Activated CD4-positive, alpha-beta memory T cell treated with anti-CD3 and anti-CD28 coated beads for 36 hours (primary cell): ENCODE measurements around the gene ZRANB1. TPM values are rescaled to one million over a fixed set of nuclear protein-coding genes. Genes with fewer than 3 reads are reported as not detected.
"Not testable (repeated sequence)": the region's sequence is repeated elsewhere in the genome, so short reads cannot be mapped to it uniquely, and the experiment has no call there.

Source experiments
- CTCF ChIA-PET: fragments of 350-600 bp; sonication (Branson Sonifier 250); formaldehyde crosslinking; loops from one replicate; lab custom pipeline; 2021; ENCODE audit warnings: antibody characterized with exemption, inconsistent platforms; lab: Charles Lee
- POLR2A ChIA-PET: fragments of 350-600 bp; sonication (Branson Sonifier 250); formaldehyde crosslinking; loops from one replicate; lab custom pipeline; 2021; ENCODE audit warnings: antibody characterized with exemption; lab: Charles Lee
- DNase-seq: peaks from one replicate; pipeline ENCODE4 v3.0.0-alpha.2; 2020
- H3K27ac Mint-ChIP-seq: one replicate; pipeline ENCODE4 v1.8.0; 2021; ENCODE audit warnings: mixed read lengths
- H3K27me3 Mint-ChIP-seq: one replicate; pipeline ENCODE4 v1.8.0; 2021; ENCODE audit warnings: mixed read lengths
- H3K36me3 Mint-ChIP-seq: one replicate; pipeline ENCODE4 v1.8.0; 2021; ENCODE audit warnings: mixed read lengths
- H3K4me1 Mint-ChIP-seq: one replicate; pipeline ENCODE4 v1.8.0; 2021; ENCODE audit warnings: low read depth, mixed read lengths
- H3K4me3 Mint-ChIP-seq: one replicate; pipeline ENCODE4 v1.8.0; 2021; ENCODE audit warnings: mild to moderate bottlenecking, mixed read lengths
- H3K9me3 Mint-ChIP-seq: one replicate; pipeline ENCODE4 v1.8.0; 2021; ENCODE audit warnings: mixed read lengths
- intact Hi-C: fragments of 100-400 bp; cut with micrococcal nuclease; formaldehyde crosslinking; loops from one replicate; pipeline ENCODE4 v1.15.1; 2023
- total RNA-seq, 2 experiments: library from RNA; stranded (reverse); gene quantifications; one replicate each; pipeline ENCODE4 v1.2.3, GENCODE V29; 2021

Gene ZRANB1
- total RNA-seq, 2 experiments from 2014 or later = 10.5 to 10.8 TPM

DNA sequence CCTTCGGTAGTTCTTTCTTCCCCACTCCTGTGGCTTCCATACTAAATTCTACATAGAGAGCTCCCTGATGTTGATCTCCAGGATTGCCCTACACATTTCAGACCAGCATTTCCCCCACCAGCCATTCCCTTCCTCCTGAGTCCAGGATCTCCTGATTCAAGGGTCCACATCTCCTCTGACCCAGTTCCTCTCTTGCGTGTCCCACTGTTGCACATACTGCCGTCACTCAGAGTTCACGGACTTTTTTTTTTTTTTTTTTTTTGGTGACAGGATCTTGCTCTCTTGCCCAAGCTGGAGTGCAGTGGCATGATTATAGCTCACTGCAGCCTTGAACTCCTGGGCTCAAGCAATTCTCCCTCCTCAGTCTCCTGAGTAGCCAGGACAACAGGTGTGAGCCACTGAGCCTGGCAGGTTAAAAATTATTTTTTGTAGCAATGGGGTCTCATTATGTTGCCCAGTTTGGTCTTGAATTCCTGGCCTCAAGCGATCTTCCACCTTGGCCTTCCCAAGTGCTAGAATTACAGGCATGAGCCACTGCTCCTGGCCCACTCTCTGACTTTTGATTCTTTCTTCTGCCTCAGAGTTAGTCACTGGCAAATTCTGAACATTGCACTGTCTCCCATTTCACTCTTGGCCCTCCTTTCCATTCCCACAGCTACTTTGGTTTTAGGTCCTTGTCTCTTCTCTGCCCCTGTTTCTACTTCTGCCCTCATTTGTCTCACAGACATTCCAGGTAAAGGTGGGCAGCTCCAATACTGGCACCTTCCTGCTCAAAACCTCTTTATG, 29.6 kb upstream of the ZRANB1 start:
- Mint-ChIP-seq H3K27me3 (peaks cover 1% of the 10 kb centered on the region), H3K9me3 (no peaks in the 10 kb centered on the region), H3K36me3 (no peaks in the 10 kb centered on the region), H3K27ac (no peak overlapping the region), H3K4me3 (no peak overlapping the region), H3K4me1 (peaks cover 5% of the 10 kb centered on the region)
- CTCF ChIA-PET = no interaction called here
- intact Hi-C loops = no loop called here
- DNase-seq = no peak
- POLR2A ChIA-PET = no interaction called here

- H3K4me3 Mint-ChIP-seq = no peak overlapping the region
- CTCF ChIA-PET = no interaction called here
Observed at GRCh38 chr10:124913167-124913566, 28.8 kb upstream of the ZRANB1 start.

GRCh38 chr10:124914398-124914797, 27.5 kb upstream of the ZRANB1 start:
- H3K9me3 Mint-ChIP-seq, POLR2A ChIA-PET, DNase-seq, H3K36me3 Mint-ChIP-seq, CTCF ChIA-PET, H3K27ac Mint-ChIP-seq, H3K27me3 Mint-ChIP-seq, H3K4me3 Mint-ChIP-seq, intact Hi-C loops: not testable (repeated sequence)
- peaks cover 16% of the 10 kb centered on the region for H3K4me1 Mint-ChIP-seq

More at GRCh38 chr10:124913167-124913566, 28.8 kb upstream of the ZRANB1 start:
- no peak for DNase-seq
- Mint-ChIP-seq H3K27me3 (peaks cover 1% of the 10 kb centered on the region), H3K9me3 (no peaks in the 10 kb centered on the region), H3K36me3 (no peaks in the 10 kb centered on the region), H3K4me1 (peaks cover 8% of the 10 kb centered on the region), H3K27ac (no peak overlapping the region)
- intact Hi-C loops = no loop called here
- POLR2A ChIA-PET = no interaction called here

GRCh38 chr10:124916098-124916584, 25.8 kb upstream of the ZRANB1 start:
- Mint-ChIP-seq H3K27ac (peak overlapping the region; percentile 81), H3K9me3 (no peaks in the 10 kb centered on the region), H3K4me3 (peak overlapping the region; percentile 87), H3K36me3 (no peaks in the 10 kb centered on the region), H3K4me1 (peaks cover 28% of the 10 kb centered on the region), H3K27me3 (no peaks in the 10 kb centered on the region)
- POLR2A ChIA-PET = interaction anchor here (0.9 to 2.6 kb wide), 5 partner anchors 46 to 454 kb away, joined by 3 to 8 read pairs (median 3); partner anchors contain the start of gene LHPP
- no peak for DNase-seq
- intact Hi-C loops = loop anchor here (2.0 to 5.0 kb wide), 4 partner anchors 61 to 455 kb away; partner anchors contain the start of gene LHPP
- CTCF ChIA-PET = interaction anchor here (0.7 to 1.7 kb wide), 9 partner anchors 77 to 493 kb away, joined by 3 to 6 read pairs (median 3); partner anchors contain the start of genes ABRAXAS2 and LHPP

DNA sequence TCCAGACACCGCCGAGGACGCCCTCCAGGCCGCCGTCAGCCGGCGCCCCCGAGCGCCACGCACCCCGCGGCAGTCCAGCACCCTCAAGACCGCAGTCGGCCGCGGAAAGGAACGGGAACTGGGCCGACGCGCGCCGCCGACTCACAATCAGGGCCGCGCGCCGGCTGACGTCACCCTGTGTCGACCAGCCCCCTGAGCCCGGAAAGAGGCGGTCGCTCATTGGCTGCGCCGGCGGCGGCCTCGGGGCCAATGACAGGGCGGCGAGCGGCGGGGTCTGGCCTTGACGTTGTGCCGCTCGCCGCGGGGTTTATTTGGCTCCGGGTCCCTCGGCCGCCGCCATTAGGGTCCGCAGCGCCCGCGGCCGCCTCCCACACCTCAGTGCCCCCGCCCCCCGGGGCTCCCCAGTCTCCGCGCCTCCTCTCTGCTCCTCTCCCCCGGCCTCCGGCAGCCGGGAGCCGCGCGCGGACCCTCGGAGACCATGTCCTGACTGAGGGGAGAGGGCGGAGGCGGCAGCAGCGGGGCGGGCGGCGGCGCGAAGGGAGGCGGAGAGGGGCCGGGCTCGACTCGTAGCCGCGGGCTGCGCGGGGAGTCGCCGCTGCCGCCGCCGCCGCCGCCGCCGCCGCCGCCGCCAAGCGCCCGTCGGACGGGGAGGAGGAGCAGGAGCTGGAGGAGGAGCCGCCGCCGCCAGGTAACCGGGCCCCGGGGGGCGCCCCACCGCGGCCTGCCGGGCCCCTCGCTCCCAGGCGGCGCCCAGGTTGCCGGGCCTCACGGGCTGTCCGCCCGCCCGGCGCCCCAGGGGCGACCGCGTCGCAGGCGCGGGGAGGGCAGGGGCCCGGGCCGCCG, 25.1 kb upstream of the ZRANB1 start:
- H3K36me3 Mint-ChIP-seq = no peaks in the 10 kb centered on the region
- ChIA-PET POLR2A (interaction anchor here (0.9 to 2.6 kb wide), 5 partner anchors 46 to 455 kb away, joined by 3 to 8 read pairs (median 3); partner anchors contain the start of gene LHPP), CTCF (interaction anchor here (0.7 to 1.7 kb wide), 7 partner anchors 76 to 492 kb away, joined by 3 to 6 read pairs (median 3); partner anchors contain the start of gene LHPP)
- intact Hi-C loops = loop anchor here (1.0 to 5.0 kb wide), 5 partner anchors 60 to 456 kb away; partner anchors contain the start of genes ABRAXAS2 and LHPP
- H3K27ac Mint-ChIP-seq = peak overlapping the region; percentile 81
- H3K4me3 Mint-ChIP-seq = peak overlapping the region; percentile 87
- peaks cover 30% of the 10 kb centered on the region for H3K4me1 Mint-ChIP-seq
- H3K27me3 Mint-ChIP-seq = no peaks in the 10 kb centered on the region
- H3K9me3 Mint-ChIP-seq = no peaks in the 10 kb centered on the region
- peak; percentile 97 for DNase-seq

DNA sequence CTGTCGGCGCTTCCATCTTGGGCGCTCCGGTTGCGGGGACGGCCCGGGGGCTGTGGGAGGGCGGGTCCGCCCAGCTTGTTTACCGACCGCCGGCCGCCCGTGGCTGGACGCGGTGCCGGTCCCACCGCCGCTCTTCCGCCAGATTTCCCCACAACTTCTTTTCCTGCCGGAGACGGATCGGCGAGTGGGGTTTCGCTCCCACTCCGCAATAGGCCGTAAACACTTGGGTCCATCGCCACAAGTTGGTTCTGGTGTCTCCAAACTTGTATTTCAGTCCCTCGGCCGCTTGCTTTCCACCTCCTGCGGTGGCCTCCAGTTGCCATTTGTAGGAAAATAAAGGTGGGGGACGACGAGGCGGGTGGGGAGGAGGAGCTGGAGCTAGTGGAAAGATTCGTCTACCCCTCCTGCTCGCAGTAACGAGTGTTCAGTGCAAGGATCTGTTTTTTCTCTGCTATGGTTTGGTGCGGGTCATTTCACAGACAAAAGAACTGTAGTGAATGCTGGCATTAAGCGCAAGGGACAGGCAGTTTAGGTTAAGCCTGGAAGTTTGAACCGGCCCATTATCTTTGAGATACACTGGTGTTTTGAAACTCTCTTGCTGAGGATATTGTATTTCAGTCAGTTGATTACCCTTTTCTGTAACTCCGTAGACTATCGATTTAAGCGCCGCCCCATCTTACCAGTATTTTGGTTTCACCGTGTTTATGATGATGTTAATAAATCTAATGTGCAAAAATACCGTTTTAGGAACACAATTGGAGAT, 24.3 kb upstream of the ZRANB1 start:
- DNase-seq = peak; percentile 56
- H3K4me1 Mint-ChIP-seq = peaks cover 30% of the 10 kb centered on the region
- POLR2A ChIA-PET = interaction anchor here (1.2 to 2.6 kb wide), 2 partner anchors 199 to 456 kb away, joined by 3 to 8 read pairs; partner anchors contain the start of gene LHPP
- intact Hi-C loops = loop anchor here (1.0 to 5.0 kb wide), 5 partner anchors 60 to 457 kb away; partner anchors contain the start of genes ABRAXAS2 and LHPP
- peak overlapping the region; percentile 92 for H3K4me3 Mint-ChIP-seq
- H3K27me3 Mint-ChIP-seq = no peaks in the 10 kb centered on the region
- CTCF ChIA-PET = no interaction called here
- no peaks in the 10 kb centered on the region for H3K9me3 Mint-ChIP-seq
- peak overlapping the region; percentile 94 for H3K27ac Mint-ChIP-seq
- H3K36me3 Mint-ChIP-seq = no peaks in the 10 kb centered on the region

GRCh38 chr10:124918191-124918830, 23.6 kb upstream of the ZRANB1 start:
- peak; percentile 18 for DNase-seq
- ChIA-PET POLR2A (no interaction called here), CTCF (no interaction called here)
- Mint-ChIP-seq H3K27me3 (no peaks in the 10 kb centered on the region), H3K36me3 (no peaks in the 10 kb centered on the region), H3K9me3 (no peaks in the 10 kb centered on the region), H3K4me1 (peaks cover 30% of the 10 kb centered on the region), H3K4me3 (peak overlapping the region; percentile 92), H3K27ac (peak overlapping the region; percentile 94)
- intact Hi-C loops = loop anchor here (5.0 kb wide), 2 partner anchors 59 to 271 kb away; no protein-coding TSS in a partner anchor

- Mint-ChIP-seq H3K36me3 (no peaks in the 10 kb centered on the region), H3K27ac (no peak overlapping the region), H3K9me3 (no peaks in the 10 kb centered on the region), H3K4me1 (peaks cover 30% of the 10 kb centered on the region), H3K27me3 (no peaks in the 10 kb centered on the region), H3K4me3 (peak overlapping the region; percentile 92)
- ChIA-PET POLR2A (no interaction called here), CTCF (no interaction called here)
- intact Hi-C loops = loop anchor here (5.0 kb wide), 2 partner anchors 58 to 272 kb away; no protein-coding TSS in a partner anchor
- DNase-seq = no peak
Observed at GRCh38 chr10:124918906-124919305, 23.0 kb upstream of the ZRANB1 start.

DNA sequence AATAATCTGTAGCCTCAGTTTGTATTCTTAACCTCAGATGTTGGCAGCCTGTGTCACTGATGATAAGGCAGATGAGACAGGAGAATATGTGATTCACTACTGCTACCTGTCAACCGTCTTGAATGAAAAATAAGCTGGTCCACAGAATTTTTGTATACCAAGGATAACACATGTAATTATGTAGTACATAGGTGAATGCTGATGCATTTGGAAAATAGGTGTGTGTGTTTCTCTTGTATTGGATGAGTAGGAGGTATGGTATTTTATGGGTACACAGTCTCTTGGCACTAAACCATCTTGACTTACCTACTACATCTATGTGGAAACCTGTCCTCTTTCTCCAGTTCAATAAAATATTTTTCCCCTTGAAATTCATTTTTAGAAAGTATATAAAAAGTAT, 20.7 kb upstream of the ZRANB1 start:
- ChIA-PET POLR2A (no interaction called here), CTCF (no interaction called here)
- Mint-ChIP-seq H3K4me3 (no peak overlapping the region), H3K9me3 (no peaks in the 10 kb centered on the region), H3K27me3 (no peaks in the 10 kb centered on the region), H3K27ac (no peak overlapping the region), H3K36me3 (no peaks in the 10 kb centered on the region), H3K4me1 (peaks cover 37% of the 10 kb centered on the region)
- no peak for DNase-seq
- intact Hi-C loops = no loop called here

DNA sequence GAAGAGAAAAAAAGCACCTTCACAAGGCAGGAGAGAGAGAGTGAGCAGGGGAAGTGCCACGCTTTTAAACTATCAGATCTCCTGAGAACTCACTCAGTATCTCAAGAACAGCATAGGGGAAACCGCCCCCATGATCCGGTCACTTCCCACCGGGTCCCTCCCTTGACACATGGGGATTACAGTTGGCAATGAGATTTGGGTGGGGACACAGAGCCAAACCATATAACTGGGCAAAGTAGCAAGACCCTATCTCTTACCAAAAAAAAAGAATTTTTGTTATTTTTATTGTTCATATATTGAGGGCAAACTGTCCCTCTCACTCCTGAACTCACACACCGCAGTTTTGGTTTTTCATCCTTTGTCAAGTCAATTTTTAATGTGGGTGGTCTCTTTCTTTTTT, 18.2 kb upstream of the ZRANB1 start:
- DNase-seq = no peak
- ChIA-PET CTCF (no interaction called here), POLR2A (no interaction called here)
- peaks cover 31% of the 10 kb centered on the region for H3K4me1 Mint-ChIP-seq
- H3K36me3 Mint-ChIP-seq = peaks cover 3% of the 10 kb centered on the region
- H3K27me3 Mint-ChIP-seq = no peaks in the 10 kb centered on the region
- no peaks in the 10 kb centered on the region for H3K9me3 Mint-ChIP-seq
- H3K4me3 Mint-ChIP-seq = no peak overlapping the region
- intact Hi-C loops = no loop called here
- H3K27ac Mint-ChIP-seq = no peak overlapping the region

DNA sequence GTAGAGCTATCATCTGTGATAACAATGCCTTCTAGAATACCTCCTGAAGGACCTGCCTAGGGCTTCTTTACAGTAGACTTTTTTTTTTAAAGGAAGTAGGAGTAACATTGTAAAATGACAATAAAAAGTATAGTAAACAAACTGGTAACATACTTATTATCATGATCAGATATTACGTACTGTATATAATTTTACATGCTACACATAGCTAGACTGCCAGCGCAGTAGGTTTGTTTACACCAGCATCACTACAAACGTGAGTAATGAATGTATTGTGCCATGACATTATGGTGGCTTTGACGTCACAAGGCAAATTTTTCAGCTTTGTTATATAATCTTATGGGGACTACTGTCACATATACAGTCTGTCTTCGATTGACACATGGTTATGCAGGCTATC, 15.4 kb upstream of the ZRANB1 start:
- POLR2A ChIA-PET = no interaction called here

More for the DNA sequence above, 15.4 kb upstream of the ZRANB1 start:
- Mint-ChIP-seq H3K4me1 (peaks cover 14% of the 10 kb centered on the region), H3K27ac (no peak overlapping the region), H3K4me3 (no peak overlapping the region), H3K27me3 (no peaks in the 10 kb centered on the region), H3K36me3 (peaks cover 5% of the 10 kb centered on the region), H3K9me3 (no peaks in the 10 kb centered on the region)
- intact Hi-C loops = no loop called here
- DNase-seq = no peak
- CTCF ChIA-PET = interaction anchor here (0.7 kb wide), 1 partner anchor 10 kb away, joined by 4 read pairs; no protein-coding TSS in a partner anchor
